K562 (cell line): ENCODE measurements around the gene EFS.

Experiments
- GABPA ChIP-seq: fragments of 200-800 bp; sonication (Bioruptor generic); conservative IDR thresholded peaks from 2 replicates; pipeline ENCODE4 v1.6.1; 2016; ENCODE audit warnings: low read depth, missing genetic modification characterization, missing compliant biosample characterization
- NFE2 ChIP-seq: IDR thresholded peaks from 2 replicates; pipeline ENCODE4 v1.6.1; 2014; ENCODE audit warnings: antibody characterized with exemption, low read depth
- YY1 ChIP-seq, 3 experiments: IDR thresholded peaks; 2 replicates each; pipeline ENCODE4 v1.6.1; 2011; ENCODE audit warnings: low read length in 2 of 3, mild to moderate bottlenecking in 2 of 3, moderate library complexity in 2 of 3, borderline replicate concordance in 1 of 3, control low read depth in 1 of 3, low read depth in 1 of 3; ENCODE audit not compliant: insufficient read depth in 3 of 3, insufficient replicate concordance in 2 of 3, control insufficient read depth in 1 of 3, insufficient read length in 1 of 3; ENCODE audit errors: extremely low read depth in 1 of 3
- TF ChIP-seq, protein P1 (sequence below): sonication (generic); formaldehyde crosslinking; IDR thresholded peaks from 2 replicates; pipeline ENCODE4 v1.8.1; 2023; ENCODE audit warnings: mild to moderate bottlenecking, missing genetic modification reagents, moderate library complexity
- TF ChIP-seq, protein P2 (sequence below), 3 experiments: IDR thresholded peaks in 2 of 3; conservative IDR thresholded peaks in 1 of 3; 2 replicates each; pipeline ENCODE4 v1.5.1; 2011 to 2012; ENCODE audit warnings: low read length in 3 of 3, mild to moderate bottlenecking in 3 of 3, control low read depth in 2 of 3, improper control_type of control experiment in 1 of 3, inconsistent platforms in 1 of 3, low read depth in 1 of 3, mixed read lengths in 1 of 3, moderate library complexity in 1 of 3; ENCODE audit not compliant: insufficient read depth in 2 of 3

DNA sequence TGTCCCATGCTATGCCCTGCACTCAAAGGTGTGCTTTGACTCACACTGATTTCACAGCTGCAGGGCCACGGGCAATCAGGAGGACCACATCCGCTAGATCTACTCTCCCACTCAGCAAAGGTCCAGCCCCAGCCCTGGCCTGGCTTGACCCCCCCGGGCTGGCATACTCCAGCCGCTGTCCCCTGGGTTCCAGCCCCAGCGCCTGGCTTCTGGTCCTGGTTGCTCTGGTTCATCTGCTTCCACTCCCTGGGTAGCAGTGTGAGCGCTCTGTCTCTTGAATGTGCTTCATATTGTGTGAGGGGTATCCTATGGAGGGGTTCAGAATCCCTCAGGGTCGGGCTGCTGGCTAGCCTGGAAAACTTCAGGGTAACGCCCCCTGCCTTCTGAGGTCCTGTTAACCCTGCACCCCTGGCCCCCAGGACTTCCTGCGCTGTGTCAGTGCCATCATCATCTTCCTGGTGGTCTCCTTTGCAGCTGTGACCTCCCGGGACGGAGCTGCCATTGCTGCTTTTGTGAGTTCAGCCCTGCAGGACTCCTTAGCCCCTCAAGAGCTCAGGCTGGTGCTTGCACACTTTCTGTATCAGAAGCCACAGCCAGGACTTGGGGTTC is 13.7 kb upstream of the EFS start:
- no peak for TF ChIP-seq GABPA (tag)
- TF ChIP-seq, protein P1, sequence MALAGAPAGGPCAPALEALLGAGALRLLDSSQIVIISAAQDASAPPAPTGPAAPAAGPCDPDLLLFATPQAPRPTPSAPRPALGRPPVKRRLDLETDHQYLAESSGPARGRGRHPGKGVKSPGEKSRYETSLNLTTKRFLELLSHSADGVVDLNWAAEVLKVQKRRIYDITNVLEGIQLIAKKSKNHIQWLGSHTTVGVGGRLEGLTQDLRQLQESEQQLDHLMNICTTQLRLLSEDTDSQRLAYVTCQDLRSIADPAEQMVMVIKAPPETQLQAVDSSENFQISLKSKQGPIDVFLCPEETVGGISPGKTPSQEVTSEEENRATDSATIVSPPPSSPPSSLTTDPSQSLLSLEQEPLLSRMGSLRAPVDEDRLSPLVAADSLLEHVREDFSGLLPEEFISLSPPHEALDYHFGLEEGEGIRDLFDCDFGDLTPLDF (CRISPR knock-in tag), result no peak
- no peak for TF ChIP-seq NFE2
- no peak for TF ChIP-seq YY1 (IDR thresholded peaks at IDR 0.05; ENCODE audit: borderline replicate concordance in 1 of 3, control insufficient read depth in 1 of 3, extremely low read depth in 1 of 3, insufficient read depth in 3 of 3, insufficient read length in 1 of 3, insufficient replicate concordance in 2 of 3, low read depth in 1 of 3, low read length in 2 of 3)
- TF ChIP-seq, protein P2, sequence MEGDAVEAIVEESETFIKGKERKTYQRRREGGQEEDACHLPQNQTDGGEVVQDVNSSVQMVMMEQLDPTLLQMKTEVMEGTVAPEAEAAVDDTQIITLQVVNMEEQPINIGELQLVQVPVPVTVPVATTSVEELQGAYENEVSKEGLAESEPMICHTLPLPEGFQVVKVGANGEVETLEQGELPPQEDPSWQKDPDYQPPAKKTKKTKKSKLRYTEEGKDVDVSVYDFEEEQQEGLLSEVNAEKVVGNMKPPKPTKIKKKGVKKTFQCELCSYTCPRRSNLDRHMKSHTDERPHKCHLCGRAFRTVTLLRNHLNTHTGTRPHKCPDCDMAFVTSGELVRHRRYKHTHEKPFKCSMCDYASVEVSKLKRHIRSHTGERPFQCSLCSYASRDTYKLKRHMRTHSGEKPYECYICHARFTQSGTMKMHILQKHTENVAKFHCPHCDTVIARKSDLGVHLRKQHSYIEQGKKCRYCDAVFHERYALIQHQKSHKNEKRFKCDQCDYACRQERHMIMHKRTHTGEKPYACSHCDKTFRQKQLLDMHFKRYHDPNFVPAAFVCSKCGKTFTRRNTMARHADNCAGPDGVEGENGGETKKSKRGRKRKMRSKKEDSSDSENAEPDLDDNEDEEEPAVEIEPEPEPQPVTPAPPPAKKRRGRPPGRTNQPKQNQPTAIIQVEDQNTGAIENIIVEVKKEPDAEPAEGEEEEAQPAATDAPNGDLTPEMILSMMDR (IDR thresholded peaks at IDR 0.05 in 2 of 3, conservative IDR thresholded peaks at IDR 0.05 in 1 of 3; ENCODE audit: insufficient read depth in 2 of 3, low read depth in 1 of 3, low read length in 3 of 3), result no peak
